Astrocyte of the spinal cord (primary cell): ENCODE measurements around the gene WHAMM.
"Not testable (repeated sequence)": the region's sequence is repeated elsewhere in the genome, so short reads cannot be mapped to it uniquely, and the experiment has no call there.

Source experiments
- DNase-seq: peaks from one replicate; pipeline ENCODE4 v3.0.0; 2011; ENCODE audit warnings: low read depth, low spot score
- H3K4me3 ChIP-seq: 2 replicates; pipeline ENCODE4 v1.5.1; 2011; ENCODE audit warnings: low read depth, mild to moderate bottlenecking, low read length, moderate library complexity
- CTCF ChIP-seq: IDR thresholded peaks from 2 replicates; pipeline ENCODE4 v1.5.1; 2012; ENCODE audit warnings: low read depth, mild to moderate bottlenecking, low read length, inconsistent platforms
- in situ Hi-C: cut with HindIII; loops from 2 replicates; pipeline ENCODE4 v1.10.0; 2017; ENCODE audit warnings: low sequenced_read_pairs

The WHAMM gene

GRCh38 chr15:82809308-82810060 is at the start of gene WHAMM:
TSS of gene WHAMM (plus strand) at chr15:82809628. CDS start at chr15:82809727, 99 bp downstream.
- peak; percentile 4 for TF ChIP-seq CTCF
- DNase-seq = peak; percentile 98
- H3K4me3 ChIP-seq = peak within 1 kb of the TSS; percentile 53
- in situ Hi-C loops = no loop called here

GRCh38 chr15:82763361-82764116 is 45.9 kb upstream of the WHAMM start:
- no peak for TF ChIP-seq CTCF
- H3K4me3 ChIP-seq = no peak overlapping the region
- in situ Hi-C loops = no loop called here
- DNase-seq = no peak

GRCh38 chr15:82764117-82764490 is 45.3 kb upstream of the WHAMM start:
- DNase-seq = no peak
- in situ Hi-C loops = no loop called here
- no peak overlapping the region for H3K4me3 ChIP-seq
- no peak for TF ChIP-seq CTCF

GRCh38 chr15:82764740-82765139 is 44.7 kb upstream of the WHAMM start:
- in situ Hi-C loops = no loop called here

GRCh38 chr15:82766201-82766600 is 43.2 kb upstream of the WHAMM start:
- in situ Hi-C loops, DNase-seq, H3K4me3 ChIP-seq: not testable (repeated sequence)

More at GRCh38 chr15:82764740-82765139, 44.7 kb upstream of the WHAMM start:
- H3K4me3 ChIP-seq = no peak overlapping the region
- DNase-seq = no peak
- TF ChIP-seq CTCF = no peak

- in situ Hi-C loops = no loop called here
- no peak for DNase-seq
- TF ChIP-seq CTCF = no peak
- no peak overlapping the region for H3K4me3 ChIP-seq
Observed at GRCh38 chr15:82767163-82767829, 42.1 kb upstream of the WHAMM start.
